NCI-H2107 treated with DMSO at 0.1 percent for 48 hours (cell line): ENCODE results near the gene STK38.
"Not testable (repeated sequence)": the region's sequence is repeated elsewhere in the genome, so short reads cannot be mapped to it uniquely, and the experiment has no call there.

Experiments
- DNase-seq: peaks from one replicate; lab custom pipeline; 2025; ENCODE audit not compliant: unreplicated experiment; lab: John Stamatoyannopoulos, UW

Gene STK38

GRCh38 chr6:36546920-36547645, at the start of gene STK38:
TSS of gene STK38 (minus strand) at chr6:36547479. CDS start at chr6:36540202, 7,277 bp downstream.
- peak; percentile 30 for DNase-seq

GRCh38 chr6:36596356-36596755, 49.1 kb upstream of the STK38 start:
- no peak for DNase-seq

GRCh38 chr6:36594816-36595643, 47.8 kb upstream of the STK38 start:
- peak; percentile 21 for DNase-seq

GRCh38 chr6:36594029-36594815, 46.9 kb upstream of the STK38 start, which contains the start of gene SRSF3:
TSS of gene SRSF3 (plus strand) at chr6:36594362. CDS start at chr6:36596763, 2,401 bp downstream.
- peak; percentile 92 for DNase-seq

DNA sequence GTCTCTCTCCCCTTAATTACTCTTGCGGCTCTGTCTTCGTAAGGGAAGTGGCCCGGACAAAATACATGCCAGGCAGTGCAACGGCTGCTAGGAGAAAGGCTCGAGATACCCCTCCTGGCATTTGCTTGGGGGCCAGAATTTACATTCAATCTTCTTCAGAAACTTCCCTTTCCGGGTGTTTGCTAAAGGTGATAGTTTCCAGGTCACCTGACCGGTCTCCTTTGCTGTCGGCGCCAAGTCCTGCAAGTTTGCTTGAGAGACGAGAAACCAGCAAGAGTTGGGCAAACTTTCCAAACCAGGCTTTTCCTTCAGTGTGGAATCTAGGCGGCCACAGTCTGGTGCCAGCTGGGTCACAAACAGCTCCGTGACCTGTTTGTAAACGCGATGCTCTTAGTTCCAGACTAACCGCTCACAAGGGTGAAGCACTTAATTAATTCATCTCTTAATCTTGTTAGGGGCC, 46.3 kb upstream of the STK38 start:
- peak; percentile 27 for DNase-seq

- no peak for DNase-seq
These were observed 45.0 kb upstream of the STK38 start for GRCh38 chr6:36592221-36592655.

DNA sequence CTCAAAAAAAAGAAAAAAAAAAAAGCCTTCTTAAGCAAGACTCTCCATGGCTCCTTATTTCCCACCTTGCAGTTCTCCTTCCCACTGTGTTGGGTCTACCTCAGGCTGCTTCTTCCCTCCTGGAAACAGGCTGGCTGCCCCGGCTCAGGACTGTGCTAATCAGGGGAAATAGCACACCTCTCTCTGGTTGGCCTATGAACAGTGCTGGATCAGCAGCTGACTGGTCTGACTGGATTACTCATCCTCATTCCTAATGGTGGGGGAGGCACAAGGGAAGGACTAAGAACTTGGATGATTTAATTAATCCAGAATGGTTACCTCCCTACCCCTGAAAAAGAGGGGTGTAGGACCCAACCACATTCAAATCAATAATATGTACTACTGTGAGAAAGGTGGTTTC, 43.0 kb upstream of the STK38 start:
- no peak for DNase-seq

DNA sequence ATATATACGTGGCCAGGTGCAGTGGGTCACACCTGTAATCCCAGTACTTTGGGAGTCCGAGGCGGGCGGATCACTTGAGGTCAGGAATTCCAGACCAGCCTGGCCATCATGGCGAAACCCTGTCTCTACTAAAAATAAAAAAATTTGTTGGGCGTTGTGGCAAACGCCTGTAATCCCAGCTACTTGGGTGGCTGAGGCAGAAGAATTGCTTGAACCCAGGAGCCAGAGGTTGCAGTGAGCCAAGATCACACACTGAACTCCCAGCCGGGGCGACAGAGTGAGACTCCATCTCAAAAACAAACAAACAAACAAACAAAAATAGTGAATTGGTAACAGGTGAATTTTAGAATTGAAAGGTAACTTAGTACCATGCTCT, 41.7 kb upstream of the STK38 start:
- DNase-seq, result not testable (repeated sequence)

DNA sequence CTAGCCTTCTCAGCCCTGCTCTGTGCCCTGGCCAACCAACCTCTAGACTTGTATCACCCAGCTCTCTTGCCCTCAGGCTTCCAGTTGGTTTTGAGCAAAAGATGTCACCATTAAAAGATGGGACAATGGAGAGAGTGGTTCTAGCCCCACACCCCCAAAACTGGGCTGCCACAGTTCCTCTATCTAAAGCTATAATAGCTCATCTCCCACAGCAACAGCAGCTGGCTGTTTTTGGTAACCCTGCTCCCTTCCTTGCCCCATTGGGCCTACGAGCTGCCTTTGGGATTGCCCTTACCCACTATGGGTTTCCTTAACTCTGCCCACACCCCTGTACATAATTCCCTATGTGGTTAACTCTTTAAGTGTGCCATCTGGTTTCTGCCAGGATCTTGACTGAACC, 39.3 kb upstream of the STK38 start:
- no peak for DNase-seq

DNA sequence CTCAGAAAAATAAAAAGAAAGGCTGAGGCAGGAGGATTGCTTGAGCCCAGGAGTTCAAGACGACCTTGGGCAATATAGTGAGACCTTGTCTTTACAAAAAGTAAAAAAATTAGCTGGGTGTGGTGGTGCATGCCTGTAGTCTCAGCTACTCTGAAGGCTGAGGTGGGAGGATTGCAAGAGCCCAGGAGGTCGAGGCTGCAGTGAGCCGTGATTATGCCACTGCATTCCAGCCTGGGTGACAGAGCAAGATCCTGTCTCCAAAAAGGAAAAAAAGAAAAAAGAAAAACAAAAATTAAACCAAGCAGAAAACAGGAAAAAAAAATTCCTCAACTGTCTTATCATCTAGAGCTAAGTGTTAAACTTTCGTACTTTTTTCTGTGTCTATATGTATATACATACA, 34.4 kb upstream of the STK38 start:
- DNase-seq, result no peak

DNA sequence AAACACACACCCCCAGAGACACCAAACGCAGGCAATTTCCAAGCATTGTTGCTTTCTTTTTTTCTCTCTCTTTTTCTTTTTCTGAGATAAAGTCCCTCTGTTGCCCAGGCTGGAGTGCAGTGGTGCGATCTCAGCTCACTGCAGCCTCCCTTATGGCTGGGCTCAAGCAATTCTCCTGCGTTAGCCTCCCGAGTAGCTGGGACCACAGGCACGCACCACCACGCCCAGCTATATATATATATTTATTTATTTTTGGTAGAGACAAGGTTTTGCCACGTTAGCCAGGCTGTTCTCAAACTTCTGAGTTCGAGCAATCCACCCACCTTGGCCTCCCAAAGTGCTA, 32.9 kb upstream of the STK38 start:
- DNase-seq, result no peak

DNA sequence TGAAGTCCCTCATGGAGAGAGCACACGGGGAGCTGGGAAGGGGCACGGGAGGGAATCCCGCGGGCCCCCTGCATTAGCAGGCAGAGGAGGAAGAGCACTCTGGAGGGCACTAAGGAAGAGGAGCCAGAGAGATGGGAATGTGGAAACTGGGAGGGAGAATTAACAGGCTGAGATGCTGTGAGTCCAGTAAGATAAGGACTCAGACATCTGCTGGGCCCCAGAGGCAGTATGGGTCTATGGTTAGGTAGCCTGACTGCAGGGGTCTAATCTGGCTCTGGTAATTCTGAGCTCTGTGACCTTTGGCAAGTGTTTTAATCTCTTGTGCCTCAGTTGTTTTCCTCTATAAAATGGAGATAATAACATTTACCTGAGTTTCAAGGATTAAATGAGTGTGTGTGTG, 31.2 kb upstream of the STK38 start:
- no peak for DNase-seq

DNA sequence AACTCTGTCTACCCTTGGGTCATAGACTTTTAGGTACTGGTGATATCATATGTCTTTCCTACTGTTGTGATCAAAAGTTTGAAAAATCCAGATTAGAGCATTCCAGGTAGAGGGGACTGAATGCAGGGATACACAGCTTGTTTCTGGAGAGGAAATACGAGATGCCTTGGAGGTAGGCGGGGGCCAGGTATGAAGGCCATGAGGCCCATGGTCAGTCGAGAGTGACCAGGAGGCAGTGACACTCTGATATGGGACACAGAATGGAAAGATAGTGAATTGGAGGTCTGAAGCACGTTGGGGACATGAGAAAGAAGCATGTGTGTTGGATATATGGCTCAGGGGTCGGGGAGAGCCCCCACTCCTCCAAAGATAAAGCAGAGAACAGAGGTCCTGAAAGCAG, 30.8 kb upstream of the STK38 start:
- DNase-seq, result no peak

GRCh38 chr6:36577301-36577700, 30.0 kb upstream of the STK38 start:
- no peak for DNase-seq

GRCh38 chr6:36576578-36576977, 29.3 kb upstream of the STK38 start:
- no peak for DNase-seq

DNA sequence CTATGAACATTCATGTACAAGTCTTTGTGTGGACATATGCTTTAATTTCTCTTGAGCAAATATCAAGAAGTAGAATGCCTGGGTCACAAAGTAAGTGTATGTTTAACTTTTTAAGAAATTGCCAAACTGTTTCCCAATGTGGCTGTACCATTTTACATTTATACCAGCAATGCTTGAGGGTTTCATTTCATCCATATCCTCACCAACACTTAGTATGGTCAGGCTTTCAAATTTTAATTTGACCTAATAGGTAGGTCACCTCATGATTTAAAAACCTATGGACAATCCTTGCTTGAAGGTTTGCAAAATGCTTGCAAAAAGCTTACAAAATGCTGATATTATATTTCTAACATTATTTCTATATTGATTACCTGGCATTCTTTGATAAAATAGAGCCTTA, 27.4 kb upstream of the STK38 start:
- DNase-seq, result no peak

DNA sequence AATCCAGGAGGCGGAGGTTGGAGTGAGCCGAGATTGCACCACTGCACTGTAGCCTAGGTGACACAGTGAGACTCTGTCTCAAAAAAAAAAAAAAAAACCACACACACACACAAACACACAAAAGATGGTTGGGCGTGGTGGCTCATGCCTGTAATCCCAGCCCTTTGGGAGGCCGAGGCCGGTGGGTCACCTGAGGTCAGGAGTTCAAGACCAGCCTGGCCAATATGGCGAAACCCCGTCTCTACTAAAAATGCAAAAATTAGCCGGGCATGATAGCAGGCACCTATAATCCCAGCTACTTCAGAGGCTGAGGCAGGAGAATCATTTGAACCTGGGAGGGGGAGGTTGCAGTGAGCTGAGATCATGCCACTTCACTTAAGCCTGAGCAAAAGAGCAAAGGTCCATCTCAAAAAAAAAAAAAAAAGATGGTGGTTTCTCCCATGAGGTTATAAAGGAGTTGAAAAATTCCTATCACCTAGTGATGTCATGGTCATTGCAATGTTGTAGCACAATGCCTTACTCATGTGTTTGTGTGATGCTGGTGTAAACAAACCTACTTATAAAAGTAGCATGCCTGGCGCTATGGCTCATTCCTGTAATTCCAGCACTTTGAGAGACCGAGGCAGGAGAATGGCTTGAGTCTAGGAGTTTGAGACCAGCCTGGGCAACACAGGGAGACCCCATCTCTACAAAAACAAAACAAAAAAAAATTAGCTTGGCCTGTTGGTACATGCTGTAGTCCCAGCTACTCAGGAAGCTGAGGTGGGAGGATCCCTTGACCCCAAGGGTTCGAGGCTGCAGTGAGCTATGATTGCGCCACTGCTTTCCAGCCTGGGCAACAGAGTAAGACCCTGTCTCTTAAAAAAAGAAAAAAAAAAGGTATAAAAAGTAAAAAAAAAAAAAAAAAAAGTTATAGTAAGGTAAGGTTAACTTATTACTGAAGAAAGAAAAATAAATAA, 25.4 kb upstream of the STK38 start:
- DNase-seq, result not testable (repeated sequence)

GRCh38 chr6:36571122-36572043, 24.1 kb upstream of the STK38 start:
- DNase-seq, result no peak

DNA sequence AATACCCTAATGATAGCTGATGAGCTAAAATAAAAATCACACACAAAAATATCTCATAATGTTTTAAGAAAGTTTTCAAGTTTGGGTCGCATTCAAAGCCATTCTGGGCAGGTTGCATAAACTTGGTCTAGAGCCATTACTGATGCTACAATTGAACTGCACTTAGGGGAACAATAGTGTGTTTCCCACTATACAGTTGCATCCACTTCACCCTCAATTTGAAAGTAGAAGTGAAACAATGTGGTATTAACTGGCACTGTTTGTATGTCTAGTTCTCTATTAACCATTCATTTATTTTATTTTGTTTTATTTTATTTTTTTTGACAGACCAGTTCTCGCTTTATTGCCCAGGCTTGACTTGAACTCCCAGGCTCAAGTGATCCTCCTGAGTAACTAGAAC, 23.0 kb upstream of the STK38 start:
- DNase-seq, result no peak
